Measurements from ENCODE around the gene CDH6. TPM values are rescaled to one million over a fixed set of nuclear protein-coding genes. Genes with fewer than 3 reads are reported as not detected.

The CDH6 gene
- total RNA-seq, 2 donors from 2014 or later, result 3.2 to 15.9 TPM

DNA sequence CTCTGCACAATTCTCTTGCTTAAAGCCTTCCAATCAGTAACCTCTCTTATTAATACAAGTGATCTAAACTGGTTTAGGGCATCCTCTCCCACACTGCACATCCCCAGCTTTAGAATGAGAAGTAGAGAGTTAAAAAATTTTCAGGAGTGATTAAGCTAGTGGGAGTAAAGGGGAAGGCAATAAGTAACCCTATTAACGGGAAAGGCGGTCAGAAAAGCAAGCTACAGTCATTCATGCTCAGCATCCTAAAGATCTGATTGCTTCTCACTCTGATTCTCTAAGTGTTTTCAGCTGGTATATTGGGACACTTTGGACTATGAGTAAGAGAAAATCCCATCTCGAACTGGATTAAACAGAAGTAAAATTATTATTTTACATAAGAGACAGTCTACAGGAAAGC is 15.8 kb downstream of the CDH6 start:
- Histone ChIP-seq H3K9me3 (no peaks in the 10 kb centered on the region), H3K27me3 (replicated peaks; ENCODE audit: insufficient read depth) (no peaks in the 10 kb centered on the region), H3K36me3 (no peaks in the 10 kb centered on the region), H3K27ac (no peak overlapping the region), H3K4me3 (no peak overlapping the region), H3K4me1 (ENCODE audit: control insufficient read depth in 1 of 2, low read depth in 2 of 2) (peaks cover 0 to 3% of the 10 kb centered on the region in 2 donors)
- DNase-seq (ENCODE audit: low spot score) (no peak), ATAC-seq (ENCODE audit: insufficient number of reproducible peaks, low FRiP score, low read depth) (no peak)
- TF ChIP-seq, protein P1, sequence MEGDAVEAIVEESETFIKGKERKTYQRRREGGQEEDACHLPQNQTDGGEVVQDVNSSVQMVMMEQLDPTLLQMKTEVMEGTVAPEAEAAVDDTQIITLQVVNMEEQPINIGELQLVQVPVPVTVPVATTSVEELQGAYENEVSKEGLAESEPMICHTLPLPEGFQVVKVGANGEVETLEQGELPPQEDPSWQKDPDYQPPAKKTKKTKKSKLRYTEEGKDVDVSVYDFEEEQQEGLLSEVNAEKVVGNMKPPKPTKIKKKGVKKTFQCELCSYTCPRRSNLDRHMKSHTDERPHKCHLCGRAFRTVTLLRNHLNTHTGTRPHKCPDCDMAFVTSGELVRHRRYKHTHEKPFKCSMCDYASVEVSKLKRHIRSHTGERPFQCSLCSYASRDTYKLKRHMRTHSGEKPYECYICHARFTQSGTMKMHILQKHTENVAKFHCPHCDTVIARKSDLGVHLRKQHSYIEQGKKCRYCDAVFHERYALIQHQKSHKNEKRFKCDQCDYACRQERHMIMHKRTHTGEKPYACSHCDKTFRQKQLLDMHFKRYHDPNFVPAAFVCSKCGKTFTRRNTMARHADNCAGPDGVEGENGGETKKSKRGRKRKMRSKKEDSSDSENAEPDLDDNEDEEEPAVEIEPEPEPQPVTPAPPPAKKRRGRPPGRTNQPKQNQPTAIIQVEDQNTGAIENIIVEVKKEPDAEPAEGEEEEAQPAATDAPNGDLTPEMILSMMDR (IDR thresholded peaks at IDR 0.05), result no peak

DNA sequence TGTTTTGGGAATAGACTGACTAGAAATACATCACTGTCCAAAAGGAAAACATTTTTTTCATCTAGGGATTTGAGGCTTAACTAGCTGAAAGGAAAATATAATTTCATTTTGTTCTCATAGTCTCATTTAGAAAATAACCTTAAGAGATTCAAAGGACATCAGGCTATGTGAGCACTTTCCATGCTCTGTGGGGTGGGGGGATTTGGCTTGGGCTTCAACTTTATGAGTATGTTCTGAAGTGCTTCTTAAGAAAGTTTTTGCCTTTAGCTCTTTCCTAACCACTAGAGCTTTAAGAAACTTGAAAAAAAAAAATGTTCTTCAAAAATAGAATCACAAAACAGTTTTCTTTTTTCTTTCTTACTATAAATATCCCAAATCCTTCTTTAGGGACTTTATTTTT is 17.6 kb downstream of the CDH6 start:
- peaks cover 0 to 3% of the 10 kb centered on the region in 2 donors for H3K4me1 ChIP-seq (ENCODE audit: control insufficient read depth in 1 of 2, low read depth in 2 of 2)
- no peak overlapping the region for H3K4me3 ChIP-seq
- no peaks in the 10 kb centered on the region for H3K36me3 ChIP-seq
- H3K27me3 ChIP-seq (replicated peaks; ENCODE audit: insufficient read depth), result no peaks in the 10 kb centered on the region
- TF ChIP-seq, protein P1 (IDR thresholded peaks at IDR 0.05), result no peak
- no peak overlapping the region for H3K27ac ChIP-seq
- no peak for ATAC-seq (ENCODE audit: insufficient number of reproducible peaks, low FRiP score, low read depth)
- H3K9me3 ChIP-seq, result no peaks in the 10 kb centered on the region
- no peak for DNase-seq (ENCODE audit: low spot score)

DNA sequence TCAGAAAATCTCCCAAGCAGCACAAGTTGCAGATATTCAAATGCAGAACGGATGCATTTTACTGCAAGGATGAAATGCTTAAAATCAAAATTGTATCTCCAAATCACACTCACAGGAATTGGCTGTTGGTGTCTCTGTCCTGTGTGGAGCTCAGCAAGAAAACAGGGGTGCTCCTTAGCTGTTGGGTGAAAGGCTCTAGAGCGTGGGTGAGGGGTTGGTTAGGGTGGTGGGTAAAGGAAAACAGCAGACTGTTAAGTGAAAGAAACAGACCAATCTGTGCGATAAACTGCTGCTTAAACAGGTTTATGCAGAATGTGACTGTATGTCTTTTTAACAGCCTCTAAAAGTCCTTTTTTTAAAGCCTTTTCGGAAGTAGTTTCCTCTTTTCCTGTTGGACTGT is 19.8 kb downstream of the CDH6 start:
- TF ChIP-seq, protein P1 (IDR thresholded peaks at IDR 0.05), result no peak
- Histone ChIP-seq H3K4me1 (ENCODE audit: control insufficient read depth in 1 of 2, low read depth in 2 of 2) (peaks cover 0 to 3% of the 10 kb centered on the region in 2 donors), H3K27ac (no peak overlapping the region), H3K9me3 (no peaks in the 10 kb centered on the region), H3K4me3 (no peak overlapping the region), H3K27me3 (replicated peaks; ENCODE audit: insufficient read depth) (no peaks in the 10 kb centered on the region), H3K36me3 (no peaks in the 10 kb centered on the region)
- DNase-seq (ENCODE audit: low spot score), result no peak
- ATAC-seq (ENCODE audit: insufficient number of reproducible peaks, low FRiP score, low read depth), result no peak

DNA sequence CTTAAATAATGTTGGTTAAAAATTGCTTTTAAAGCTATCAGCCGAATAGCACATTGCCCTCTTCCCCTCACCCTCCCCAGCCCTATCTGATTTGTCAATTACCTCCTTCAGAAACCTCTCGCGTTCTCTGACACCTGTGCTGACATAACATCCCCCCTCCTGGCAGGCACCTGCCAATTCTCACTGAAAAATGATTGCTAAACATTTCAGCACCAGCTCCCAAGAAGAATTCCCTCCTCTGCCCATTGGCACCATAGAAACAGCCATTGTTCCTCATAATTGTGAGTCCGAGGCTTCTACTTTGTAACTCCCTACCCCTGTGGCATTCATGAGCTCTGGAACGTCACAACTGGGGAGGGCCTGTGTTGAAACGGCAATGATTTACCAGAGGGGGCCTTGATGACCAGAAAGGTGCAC is 20.2 kb downstream of the CDH6 start:
- no peak overlapping the region for H3K4me3 ChIP-seq

GRCh38 chr5:31214229-31214628 is 20.7 kb downstream of the CDH6 start:
- Histone ChIP-seq H3K4me3 (no peak overlapping the region), H3K36me3 (no peaks in the 10 kb centered on the region), H3K9me3 (no peaks in the 10 kb centered on the region), H3K4me1 (ENCODE audit: control insufficient read depth in 1 of 2, low read depth in 2 of 2) (peaks cover 0 to 3% of the 10 kb centered on the region in 2 donors), H3K27me3 (replicated peaks; ENCODE audit: insufficient read depth) (no peaks in the 10 kb centered on the region), H3K27ac (no peak overlapping the region)
- TF ChIP-seq, protein P1 (IDR thresholded peaks at IDR 0.05), result no peak
- no peak for ATAC-seq (ENCODE audit: insufficient number of reproducible peaks, low FRiP score, low read depth)
- DNase-seq (ENCODE audit: low spot score), result no peak

More for the DNA sequence above, 20.2 kb downstream of the CDH6 start:
- no peak for ATAC-seq (ENCODE audit: insufficient number of reproducible peaks, low FRiP score, low read depth)
- no peaks in the 10 kb centered on the region for H3K36me3 ChIP-seq
- no peak for DNase-seq (ENCODE audit: low spot score)
- TF ChIP-seq, protein P1 (IDR thresholded peaks at IDR 0.05), result no peak
- peaks cover 0 to 3% of the 10 kb centered on the region in 2 donors for H3K4me1 ChIP-seq (ENCODE audit: control insufficient read depth in 1 of 2, low read depth in 2 of 2)
- H3K27me3 ChIP-seq (replicated peaks; ENCODE audit: insufficient read depth), result no peaks in the 10 kb centered on the region
- H3K27ac ChIP-seq, result no peak overlapping the region
- H3K9me3 ChIP-seq, result no peaks in the 10 kb centered on the region

Measured in thoracic aorta (tissue), 2 donors.